KMS-11 (cell line): ENCODE data around the gene FRAS1.

ENCODE experiments used
- H2AFZ ChIP-seq: fragments of 200-600 bp; sonication (generic); 2 replicates; pipeline ENCODE4 v1.6.1; 2016; ENCODE audit warnings: antibody characterized with exemption, mixed run types, low read depth
- H3K27ac ChIP-seq: fragments of 200-600 bp; sonication (generic); 2 replicates; pipeline ENCODE4 v1.6.1; 2016; ENCODE audit warnings: mild to moderate bottlenecking, mixed run types
- H3K27me3 ChIP-seq: fragments of 200-600 bp; sonication (generic); 2 replicates; pipeline ENCODE4 v1.6.1; 2017; ENCODE audit warnings: mild to moderate bottlenecking, low read depth, mixed run types, moderate library complexity; ENCODE audit not compliant: insufficient read depth
- H3K36me3 ChIP-seq: fragments of 200-600 bp; sonication (generic); 2 replicates; pipeline ENCODE4 v1.6.1; 2017; ENCODE audit warnings: mild to moderate bottlenecking, mixed run types; ENCODE audit not compliant: insufficient read depth
- H3K4me1 ChIP-seq: fragments of 200-600 bp; sonication (generic); 2 replicates; pipeline ENCODE4 v1.6.1; 2016; ENCODE audit warnings: mild to moderate bottlenecking, low read depth, mixed run types; ENCODE audit not compliant: poor library complexity, severe bottlenecking
- H3K4me2 ChIP-seq: fragments of 200-600 bp; sonication (generic); 2 replicates; pipeline ENCODE4 v1.7.0; 2016; ENCODE audit warnings: mild to moderate bottlenecking, mixed run types
- H3K4me3 ChIP-seq: fragments of 200-600 bp; sonication (generic); IDR thresholded peaks from 2 replicates; pipeline ENCODE4 v1.6.1; 2017; ENCODE audit warnings: low read depth, low read length, mixed read lengths; ENCODE audit not compliant: insufficient read depth
- H3K79me2 ChIP-seq: fragments of 200-600 bp; sonication (generic); 2 replicates; pipeline ENCODE4 v1.6.1; 2016; ENCODE audit warnings: low read depth, mixed run types; ENCODE audit not compliant: insufficient read depth
- H3K9ac ChIP-seq: fragments of 200-600 bp; sonication (generic); 2 replicates; pipeline ENCODE4 v1.6.1; 2016; ENCODE audit warnings: mild to moderate bottlenecking, mixed run types
- H4K20me1 ChIP-seq: fragments of 200-600 bp; sonication (generic); 2 replicates; pipeline ENCODE4 v1.6.1; 2016; ENCODE audit warnings: mild to moderate bottlenecking, mixed run types; ENCODE audit not compliant: insufficient read depth
- CTCF ChIP-seq: fragments of 200-600 bp; sonication (generic); conservative IDR thresholded peaks from 2 replicates; pipeline ENCODE4 v1.6.1; 2017; ENCODE audit warnings: low read depth, mild to moderate bottlenecking, antibody characterized with exemption, low read length, moderate library complexity, mixed read lengths

FRAS1 gene

GRCh38 chr4:78019414-78019813 is 37.7 kb upstream of the FRAS1 start:
- no peak for TF ChIP-seq CTCF
- H4K20me1 ChIP-seq, result no peaks in the 10 kb centered on the region

DNA sequence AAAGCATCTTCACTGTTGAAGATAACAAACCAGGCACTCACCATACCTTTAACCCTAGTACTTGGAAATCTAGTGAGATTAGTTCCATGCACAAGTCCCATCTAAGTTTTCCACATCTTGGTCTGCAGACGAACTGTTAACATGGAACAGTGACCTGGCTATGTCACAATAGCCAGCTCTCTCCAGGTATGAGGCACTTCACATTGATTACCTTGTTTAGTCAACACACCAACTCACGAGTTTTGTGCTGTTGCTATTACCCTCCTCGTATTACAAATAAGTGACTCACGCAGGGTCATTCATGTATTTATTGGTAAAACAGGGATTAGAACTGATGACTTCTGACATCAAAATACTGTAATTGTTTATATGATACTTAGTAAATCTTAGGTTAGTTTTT is 36.4 kb upstream of the FRAS1 start:
- no peaks in the 10 kb centered on the region for H3K4me1 ChIP-seq
- H3K9ac ChIP-seq, result no peak overlapping the region
- H4K20me1 ChIP-seq, result no peaks in the 10 kb centered on the region
- no peak for TF ChIP-seq CTCF
- H3K4me2 ChIP-seq, result no peak overlapping the region
- no peaks in the 10 kb centered on the region for H3K27me3 ChIP-seq
- no peak overlapping the region for H2AFZ ChIP-seq
- no peaks in the 10 kb centered on the region for H3K79me2 ChIP-seq
- H3K4me3 ChIP-seq, result no peak overlapping the region
- H3K27ac ChIP-seq, result no peak overlapping the region
- no peaks in the 10 kb centered on the region for H3K36me3 ChIP-seq

More at GRCh38 chr4:78019414-78019813, 37.7 kb upstream of the FRAS1 start:
- no peak overlapping the region for H3K4me2 ChIP-seq
- no peak overlapping the region for H3K9ac ChIP-seq
- H3K36me3 ChIP-seq, result no peaks in the 10 kb centered on the region
- H2AFZ ChIP-seq, result no peak overlapping the region
- H3K27me3 ChIP-seq, result no peaks in the 10 kb centered on the region
- H3K79me2 ChIP-seq, result no peaks in the 10 kb centered on the region
- H3K4me1 ChIP-seq, result no peaks in the 10 kb centered on the region
- no peak overlapping the region for H3K4me3 ChIP-seq
- H3K27ac ChIP-seq, result no peak overlapping the region

GRCh38 chr4:78022517-78022916 is 34.6 kb upstream of the FRAS1 start:
- no peak overlapping the region for H3K9ac ChIP-seq
- H3K4me2 ChIP-seq, result no peak overlapping the region
- no peak overlapping the region for H2AFZ ChIP-seq
- H3K4me3 ChIP-seq, result no peak overlapping the region
- no peak for TF ChIP-seq CTCF
- no peaks in the 10 kb centered on the region for H3K27me3 ChIP-seq
- no peaks in the 10 kb centered on the region for H3K4me1 ChIP-seq
- H3K36me3 ChIP-seq, result no peaks in the 10 kb centered on the region
- no peak overlapping the region for H3K27ac ChIP-seq
- no peaks in the 10 kb centered on the region for H4K20me1 ChIP-seq
- H3K79me2 ChIP-seq, result no peaks in the 10 kb centered on the region

DNA sequence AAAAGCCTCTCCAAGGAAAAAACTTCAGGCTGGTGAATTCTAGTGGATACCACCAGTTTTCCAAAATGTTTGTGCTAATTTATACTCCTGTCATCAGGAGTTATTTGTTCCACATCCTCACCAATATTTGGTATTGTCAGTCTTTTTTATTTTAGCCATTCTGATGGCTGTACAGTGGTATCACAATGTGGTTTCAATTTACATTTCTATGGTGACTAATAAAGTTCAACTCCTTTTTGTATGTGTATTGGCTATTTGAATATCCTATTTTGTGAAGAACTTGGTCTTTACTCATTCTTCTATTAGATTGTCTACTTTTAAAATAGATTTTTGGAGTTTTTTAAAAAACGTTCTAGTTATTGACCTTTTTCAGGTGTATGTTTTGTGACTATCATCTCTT is 33.0 kb upstream of the FRAS1 start:
- no peak for TF ChIP-seq CTCF
- Histone ChIP-seq H4K20me1 (no peaks in the 10 kb centered on the region), H3K27ac (no peak overlapping the region), H3K79me2 (no peaks in the 10 kb centered on the region), H3K27me3 (no peaks in the 10 kb centered on the region), H3K4me1 (no peaks in the 10 kb centered on the region), H3K36me3 (no peaks in the 10 kb centered on the region), H2AFZ (no peak overlapping the region), H3K4me3 (no peak overlapping the region), H3K4me2 (no peak overlapping the region), H3K9ac (no peak overlapping the region)
